ENCODE data around the gene GLOD4.

The GLOD4 gene

DNA sequence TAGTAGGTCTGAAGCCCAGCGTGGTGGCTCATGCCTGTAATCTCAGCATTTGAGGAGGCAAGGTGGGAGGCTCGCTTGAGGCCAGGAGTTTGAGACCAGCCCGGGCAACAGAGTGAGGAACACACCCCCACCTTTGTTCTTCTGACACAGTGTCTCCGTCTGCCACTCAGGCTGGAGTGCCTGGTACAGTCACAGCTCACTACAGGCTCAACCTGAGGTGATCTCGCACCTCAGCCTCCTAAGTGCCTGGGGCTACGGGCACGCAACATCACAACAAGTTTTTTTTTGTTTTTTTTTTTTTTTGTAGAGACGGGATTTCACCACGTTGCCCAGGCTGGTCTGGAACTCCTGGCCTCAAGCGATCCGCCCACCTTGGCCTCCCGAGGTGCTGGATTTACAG is 56.3 kb downstream of the GLOD4 start:
- no peak overlapping the region for H3K4me3 ChIP-seq (ENCODE audit: low read length)
- no peak for TF ChIP-seq CTCF (conservative IDR thresholded peaks at IDR 0.05; ENCODE audit: low read depth, low read length)
- no peak for DNase-seq (ENCODE audit: low read depth)

- no peak for TF ChIP-seq CTCF (conservative IDR thresholded peaks at IDR 0.05; ENCODE audit: low read depth, low read length)
- DNase-seq (ENCODE audit: low read depth) = no peak
- H3K4me3 ChIP-seq (ENCODE audit: low read length) = no peak overlapping the region
Measured at GRCh38 chr17:725084-725483, 57.0 kb downstream of the GLOD4 start.

DNA sequence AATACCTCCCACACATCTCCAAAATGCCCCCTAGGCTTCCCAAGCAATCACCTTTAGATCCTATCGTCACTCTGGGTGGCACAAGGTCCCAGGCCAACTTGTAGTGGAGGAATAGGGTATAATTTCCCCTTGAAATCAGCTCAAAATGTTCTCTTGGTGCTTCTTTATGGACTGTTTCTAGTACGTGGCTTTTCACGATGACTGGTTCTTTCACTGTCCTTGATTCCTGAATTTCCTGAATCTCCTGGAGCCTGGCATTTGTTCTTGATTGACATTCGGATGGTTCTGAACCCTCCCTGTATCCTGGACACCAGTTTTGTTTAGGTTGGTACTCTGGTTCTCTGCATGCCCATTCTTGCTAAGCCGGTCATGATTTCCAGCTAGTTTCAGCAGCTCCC is 60.5 kb downstream of the GLOD4 start:
- DNase-seq (ENCODE audit: low read depth) = no peak
- TF ChIP-seq CTCF (conservative IDR thresholded peaks at IDR 0.05; ENCODE audit: low read depth, low read length) = no peak
- no peak overlapping the region for H3K4me3 ChIP-seq (ENCODE audit: low read length)

DNA sequence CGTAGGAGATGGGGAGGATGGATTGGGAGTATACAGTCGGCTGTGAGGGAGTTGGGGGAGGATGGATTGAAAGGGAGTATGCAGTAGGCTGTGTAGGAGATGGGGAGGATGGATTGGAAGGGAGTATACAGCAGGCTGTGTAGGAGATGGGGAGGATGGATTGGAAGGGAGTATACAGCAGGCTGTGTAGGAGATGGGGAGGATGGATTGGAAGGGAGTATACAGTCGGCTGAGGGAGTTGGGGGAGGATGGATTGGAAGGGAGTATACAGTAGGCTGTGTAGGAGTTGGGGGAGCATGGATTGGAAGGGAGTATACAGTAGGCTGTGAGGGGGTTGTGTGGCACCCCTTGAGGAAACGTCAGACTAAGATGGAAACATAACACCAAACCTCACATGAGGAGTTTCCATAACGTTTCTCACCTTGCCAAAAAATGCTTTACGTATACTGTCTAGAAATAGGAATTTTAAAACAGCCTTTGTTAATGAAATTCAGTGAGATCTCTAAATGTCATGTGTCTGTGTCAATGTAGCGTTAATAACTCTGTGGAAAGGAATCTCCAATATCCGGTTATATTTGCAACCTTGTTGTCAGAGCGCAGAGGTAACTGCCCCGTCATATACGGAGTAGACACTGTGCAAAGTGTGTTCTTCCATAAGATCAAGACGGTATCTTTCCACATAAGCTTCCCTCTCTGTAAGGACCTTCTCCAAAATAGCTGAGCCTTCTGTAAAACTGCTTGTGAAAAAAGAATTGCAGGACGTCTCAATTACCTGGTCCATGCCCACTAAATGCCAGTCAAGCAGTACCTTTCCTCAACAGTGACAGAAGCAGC is 61.2 kb downstream of the GLOD4 start:
- TF ChIP-seq CTCF (conservative IDR thresholded peaks at IDR 0.05; ENCODE audit: low read depth, low read length) = no peak
- DNase-seq (ENCODE audit: low read depth) = no peak
- H3K4me3 ChIP-seq (ENCODE audit: low read length) = no peak overlapping the region

DNA sequence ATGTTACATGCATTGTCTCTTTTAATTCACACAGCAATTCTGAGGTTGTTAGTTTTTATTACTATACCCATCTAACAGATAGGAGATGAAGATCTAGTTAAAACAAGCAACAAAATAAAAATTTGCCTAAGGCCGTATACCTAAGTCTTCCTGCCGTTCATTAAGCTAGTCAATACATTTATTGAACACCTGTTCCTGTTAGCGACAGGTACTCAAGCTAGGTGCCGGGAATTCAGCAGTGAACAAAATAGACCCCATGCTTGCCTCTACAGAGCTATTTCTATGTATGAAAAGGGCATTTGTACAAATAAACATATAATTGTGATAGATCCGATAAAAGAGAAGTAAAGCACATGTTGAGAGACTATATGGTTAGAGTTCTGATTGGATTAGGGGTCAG is 64.0 kb downstream of the GLOD4 start:
- TF ChIP-seq CTCF (conservative IDR thresholded peaks at IDR 0.05; ENCODE audit: low read depth, low read length) = no peak
- no peak for DNase-seq (ENCODE audit: low read depth)
- H3K4me3 ChIP-seq (ENCODE audit: low read length) = no peak overlapping the region

Data from retinal pigment epithelial cell (primary cell).